Thoracic aorta (tissue), 2 donors: ENCODE measurements around the gene KRTAP9-1. TPM values are rescaled to one million over a fixed set of nuclear protein-coding genes. Genes with fewer than 3 reads are reported as not detected.

Source experiments
- ATAC-seq: fragments of 150-250 bp; one replicate; pipeline ENCODE4 v1.8.0; 2017; ENCODE audit warnings: low read depth; ENCODE audit not compliant: insufficient number of reproducible peaks, low FRiP score
- DNase-seq: peaks from one replicate; pipeline ENCODE4 v3.0.0-alpha.2; 2020; ENCODE audit warnings: low spot score
- H3K27ac ChIP-seq, 2 donors: fragments of 200-600 bp; sonication (generic); 1 replicate in 1 of 2; 2 replicates in 1 of 2; pipeline ENCODE4 v1.5.1; 2016; ENCODE audit warnings: mild to moderate bottlenecking in 2 of 2, moderate library complexity in 2 of 2
- H3K27me3 ChIP-seq: fragments of 200-600 bp; sonication (generic); replicated peaks from 2 replicates; pipeline ENCODE4 v1.6.0; 2016; ENCODE audit warnings: mild to moderate bottlenecking; ENCODE audit not compliant: insufficient read depth
- H3K36me3 ChIP-seq: fragments of 200-600 bp; sonication (generic); one replicate; pipeline ENCODE4 v1.5.1; 2016
- H3K4me1 ChIP-seq, 2 donors: fragments of 200-600 bp; sonication (generic); 1 replicate in 1 of 2; 2 replicates in 1 of 2; pipeline versions ENCODE4 v1.5.1 to v1.6.0; 2016; ENCODE audit warnings: low read depth in 2 of 2, mild to moderate bottlenecking in 1 of 2; ENCODE audit not compliant: control insufficient read depth in 1 of 2
- H3K4me3 ChIP-seq: fragments of 200-600 bp; sonication (generic); 2 replicates; pipeline ENCODE4 v1.5.1; 2016; ENCODE audit warnings: mild to moderate bottlenecking
- H3K9me3 ChIP-seq: fragments of 200-600 bp; sonication (generic); 2 replicates; pipeline ENCODE4 v1.5.1; 2016
- CTCF ChIP-seq: fragments of 200-600 bp; sonication (generic); IDR thresholded peaks from one replicate; pipeline ENCODE4 v1.5.1; 2019; ENCODE audit warnings: antibody characterized with exemption
- total RNA-seq, 2 donors: library from RNA; depleted of rRNA; stranded (reverse); fragments of >200 nt; gene quantifications; one replicate each; pipeline versions ENCODE4 v1.1.0 to v1.2.3, GENCODE V29; 2016

KRTAP9-1 gene
- total RNA-seq, 2 donors from 2014 or later, result not detected

- ATAC-seq, result no peak
- Histone ChIP-seq H3K4me1 (no peaks in the 10 kb centered on the region), H3K9me3 (no peaks in the 10 kb centered on the region), H3K27me3 (no peaks in the 10 kb centered on the region), H3K27ac (no peak overlapping the region), H3K36me3 (no peaks in the 10 kb centered on the region), H3K4me3 (no peak overlapping the region)
- TF ChIP-seq CTCF, result no peak
- DNase-seq, result no peak
Observed at GRCh38 chr17:41171886-41172285, 17.8 kb upstream of the KRTAP9-1 start.

- ATAC-seq (no peak), DNase-seq (no peak)
- Histone ChIP-seq H3K27ac (no peak overlapping the region), H3K36me3 (no peaks in the 10 kb centered on the region), H3K27me3 (no peaks in the 10 kb centered on the region), H3K4me1 (peaks cover 0 to 14% of the 10 kb centered on the region in 2 donors), H3K4me3 (no peak overlapping the region), H3K9me3 (no peaks in the 10 kb centered on the region)
- TF ChIP-seq CTCF, result no peak
Observed at GRCh38 chr17:41176744-41177387, 12.8 kb upstream of the KRTAP9-1 start.

GRCh38 chr17:41177727-41178271 lies 11.9 kb upstream of the KRTAP9-1 start, which contains the start of gene KRTAP4-2:
KRTAP4-2 (minus strand) TSS chr17:41178221; CDS start chr17:41178164, 57 bp downstream.
- Histone ChIP-seq H3K27ac (no peak within 1 kb of the TSS), H3K9me3 (no peaks in the 10 kb centered on the region), H3K4me3 (no peak within 1 kb of the TSS), H3K36me3 (no peaks in the 10 kb centered on the region), H3K27me3 (no peaks in the 10 kb centered on the region), H3K4me1 (peaks cover 0 to 14% of the 10 kb centered on the region in 2 donors)
- ATAC-seq, result no peak
- DNase-seq, result no peak
- TF ChIP-seq CTCF, result no peak

- TF ChIP-seq CTCF, result no peak
- no peak for ATAC-seq
Observed at GRCh38 chr17:41178341-41178740, 11.3 kb upstream of the KRTAP9-1 start.

GRCh38 chr17:41178843-41179616 lies 10.7 kb upstream of the KRTAP9-1 start:
- ATAC-seq, result peak; percentile 82
- H3K9me3 ChIP-seq, result no peaks in the 10 kb centered on the region
- no peaks in the 10 kb centered on the region for H3K36me3 ChIP-seq
- H3K27me3 ChIP-seq, result no peaks in the 10 kb centered on the region
- TF ChIP-seq CTCF, result no peak
- no peak for DNase-seq
- H3K4me1 ChIP-seq, result peaks cover 0 to 14% of the 10 kb centered on the region in 2 donors
- H3K4me3 ChIP-seq, result no peak overlapping the region
- no peak overlapping the region for H3K27ac ChIP-seq

More at GRCh38 chr17:41178341-41178740, 11.3 kb upstream of the KRTAP9-1 start:
- H3K36me3 ChIP-seq, result no peaks in the 10 kb centered on the region
- H3K27ac ChIP-seq, result no peak overlapping the region
- no peak for DNase-seq
- peaks cover 0 to 14% of the 10 kb centered on the region in 2 donors for H3K4me1 ChIP-seq
- no peak overlapping the region for H3K4me3 ChIP-seq
- no peaks in the 10 kb centered on the region for H3K9me3 ChIP-seq
- no peaks in the 10 kb centered on the region for H3K27me3 ChIP-seq
